Retinal pigment epithelial cell (primary cell): ENCODE results near the gene GPR180.

Source experiments
- DNase-seq: peaks from one replicate; pipeline ENCODE4 v3.0.0-alpha.2; 2010; ENCODE audit warnings: low read depth
- H3K4me3 ChIP-seq: 2 replicates; pipeline ENCODE4 v1.5.1; 2011; ENCODE audit warnings: mild to moderate bottlenecking, low read length, control low read depth, moderate library complexity
- TF ChIP-seq, protein P1 (sequence below): conservative IDR thresholded peaks from 2 replicates; pipeline ENCODE4 v1.5.1; 2011; ENCODE audit warnings: low read depth, low read length, control low read depth, inconsistent platforms

Gene GPR180

DNA sequence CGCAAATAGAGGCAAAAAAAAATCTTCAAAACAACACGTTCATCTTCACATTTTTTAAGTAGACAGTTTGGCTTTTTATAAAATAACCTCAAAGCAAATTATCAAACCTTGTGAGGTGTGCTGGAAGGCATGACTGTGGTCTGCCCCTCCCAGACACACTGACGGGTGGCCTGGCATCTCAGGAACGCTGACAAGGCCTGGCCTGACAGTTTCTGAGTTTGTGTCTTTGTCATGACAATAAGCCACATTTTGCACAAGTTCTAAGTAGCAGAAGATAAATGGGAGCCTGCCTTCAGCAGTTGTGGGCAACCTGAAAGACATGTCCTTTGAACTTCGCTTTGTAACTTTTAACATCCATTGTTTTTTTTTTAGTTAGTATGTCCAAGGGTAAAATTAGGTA is 72.2 kb downstream of the GPR180 start:
- no peak overlapping the region for H3K4me3 ChIP-seq
- TF ChIP-seq, protein P1, sequence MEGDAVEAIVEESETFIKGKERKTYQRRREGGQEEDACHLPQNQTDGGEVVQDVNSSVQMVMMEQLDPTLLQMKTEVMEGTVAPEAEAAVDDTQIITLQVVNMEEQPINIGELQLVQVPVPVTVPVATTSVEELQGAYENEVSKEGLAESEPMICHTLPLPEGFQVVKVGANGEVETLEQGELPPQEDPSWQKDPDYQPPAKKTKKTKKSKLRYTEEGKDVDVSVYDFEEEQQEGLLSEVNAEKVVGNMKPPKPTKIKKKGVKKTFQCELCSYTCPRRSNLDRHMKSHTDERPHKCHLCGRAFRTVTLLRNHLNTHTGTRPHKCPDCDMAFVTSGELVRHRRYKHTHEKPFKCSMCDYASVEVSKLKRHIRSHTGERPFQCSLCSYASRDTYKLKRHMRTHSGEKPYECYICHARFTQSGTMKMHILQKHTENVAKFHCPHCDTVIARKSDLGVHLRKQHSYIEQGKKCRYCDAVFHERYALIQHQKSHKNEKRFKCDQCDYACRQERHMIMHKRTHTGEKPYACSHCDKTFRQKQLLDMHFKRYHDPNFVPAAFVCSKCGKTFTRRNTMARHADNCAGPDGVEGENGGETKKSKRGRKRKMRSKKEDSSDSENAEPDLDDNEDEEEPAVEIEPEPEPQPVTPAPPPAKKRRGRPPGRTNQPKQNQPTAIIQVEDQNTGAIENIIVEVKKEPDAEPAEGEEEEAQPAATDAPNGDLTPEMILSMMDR: no peak
- DNase-seq: no peak

DNA sequence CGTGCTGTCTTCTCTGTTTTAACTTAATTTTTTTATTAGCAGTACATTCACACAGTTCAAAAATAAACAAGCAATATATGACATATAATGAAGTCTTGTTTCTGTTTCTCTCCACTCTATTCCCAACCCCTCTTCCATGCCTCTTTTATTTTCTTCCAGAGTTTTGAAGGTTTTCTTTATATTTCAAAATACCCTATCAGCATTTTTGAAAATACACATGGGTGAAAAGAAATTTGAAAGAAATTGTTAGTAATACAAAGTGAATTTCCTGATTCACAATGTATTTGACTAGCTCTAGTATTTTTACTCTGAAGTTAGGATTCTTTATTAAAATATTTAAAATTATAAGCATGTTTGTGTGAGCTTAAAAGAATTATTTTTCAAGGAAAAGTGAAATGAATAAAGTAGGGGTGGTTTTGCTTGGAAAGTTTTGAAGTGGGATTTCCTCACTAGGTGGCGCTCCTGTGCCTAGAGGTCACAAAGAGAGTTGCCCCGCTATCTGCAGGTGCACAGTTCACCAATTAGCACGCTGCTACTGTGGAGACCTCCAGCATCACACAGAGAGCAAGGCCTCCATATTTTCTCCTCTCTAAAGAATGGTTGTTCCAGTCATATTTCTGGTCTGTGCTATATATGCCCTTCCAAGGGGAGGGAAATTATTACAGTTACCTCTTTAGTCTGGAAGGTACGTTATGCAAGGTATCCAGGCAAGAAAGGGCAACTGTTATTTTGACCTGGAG is 73.1 kb downstream of the GPR180 start:
- TF ChIP-seq, protein P1: peak; percentile 82
- DNase-seq: no peak
- no peak overlapping the region for H3K4me3 ChIP-seq

DNA sequence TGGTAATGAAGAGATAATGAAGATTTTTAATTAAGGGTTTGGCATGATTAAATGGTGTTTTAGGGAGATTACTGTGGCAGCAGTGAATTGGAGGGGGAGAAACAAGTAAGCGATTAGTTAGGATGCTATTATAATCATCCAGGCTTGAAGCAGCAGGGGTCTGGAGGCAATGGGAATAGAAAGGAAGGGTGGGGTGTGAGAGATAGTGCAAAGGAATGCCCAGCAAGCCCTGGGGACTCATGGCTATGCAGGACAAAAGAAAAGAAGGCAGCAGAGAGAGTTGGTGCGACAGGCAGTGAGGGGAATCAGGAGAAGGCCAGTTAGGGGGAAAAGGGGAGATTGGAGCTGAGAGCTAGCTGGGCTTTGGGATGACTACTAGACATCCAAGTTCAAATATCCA is 76.1 kb downstream of the GPR180 start:
- no peak overlapping the region for H3K4me3 ChIP-seq
- DNase-seq: no peak
- TF ChIP-seq, protein P1: no peak

- no peak for DNase-seq
- TF ChIP-seq, protein P1: no peak
- no peak overlapping the region for H3K4me3 ChIP-seq
Measured at GRCh38 chr13:94678845-94679244, 77.2 kb downstream of the GPR180 start.

- DNase-seq: no peak
- TF ChIP-seq, protein P1: no peak
- H3K4me3 ChIP-seq: no peak overlapping the region
Measured at GRCh38 chr13:94679614-94680013, 78.0 kb downstream of the GPR180 start.

DNA sequence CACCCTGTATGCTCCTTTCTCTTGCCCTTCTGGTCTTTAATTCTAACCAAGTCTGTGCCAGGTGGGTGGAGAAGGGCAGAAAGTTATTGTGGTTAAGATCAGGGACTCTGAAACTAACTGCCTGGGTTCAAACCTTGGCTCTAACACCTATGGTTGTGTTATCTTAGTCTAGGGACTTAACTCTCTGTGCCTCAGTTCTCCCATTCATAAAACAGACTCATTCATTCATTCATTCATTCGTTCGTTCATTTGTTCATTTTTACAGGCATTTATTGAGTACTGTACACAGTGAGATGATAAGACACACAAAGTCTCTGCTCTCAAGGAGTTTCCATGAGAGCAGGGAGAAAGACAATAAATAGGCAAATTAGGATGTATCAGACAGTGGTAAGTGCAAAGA is 80.6 kb downstream of the GPR180 start:
- H3K4me3 ChIP-seq: no peak overlapping the region
- TF ChIP-seq, protein P1: no peak

GRCh38 chr13:94683409-94683808 is 81.8 kb downstream of the GPR180 start:
- no peak for DNase-seq
- TF ChIP-seq, protein P1: no peak
- no peak overlapping the region for H3K4me3 ChIP-seq

More for the DNA sequence above, 80.6 kb downstream of the GPR180 start:
- no peak for DNase-seq
